ENCODE measurements around the gene POU2F1.

GRCh38 chr1:167440776-167441175 lies 220.1 kb downstream of the POU2F1 start:
- TF ChIP-seq YY1 (IDR thresholded peaks at IDR 0.05), result no peak
- no peak for TF ChIP-seq CTCF (IDR thresholded peaks at IDR 0.05; ENCODE audit: low read depth, low read length, missing input control)
- TF ChIP-seq JUND (IDR thresholded peaks at IDR 0.05), result no peak
- TF ChIP-seq RAD21 (IDR thresholded peaks at IDR 0.05), result no peak
- no peak for TF ChIP-seq EGR1 (IDR thresholded peaks at IDR 0.05; ENCODE audit: low read depth in 2 of 2)
- TF ChIP-seq REST (IDR thresholded peaks at IDR 0.05), result no peak
- no peak for TF ChIP-seq TAF1 (conservative IDR thresholded peaks at IDR 0.05)
- TF ChIP-seq ATF3 (IDR thresholded peaks at IDR 0.05), result no peak
- no peak for TF ChIP-seq HNF4A (conservative IDR thresholded peaks at IDR 0.05)
- no peak for TF ChIP-seq SP1 (IDR thresholded peaks at IDR 0.05)
- no peak for TF ChIP-seq GABPA (IDR thresholded peaks at IDR 0.05 in 1 of 2, conservative IDR thresholded peaks at IDR 0.05 in 1 of 2)
